GM23248 (cell line): Measurements from ENCODE around the gene NCAM1.

Experiments
- EZH2 ChIP-seq: fragments of 200-600 bp; sonication (generic); IDR thresholded peaks from 2 replicates; pipeline ENCODE4 v1.6.1; 2018; ENCODE audit warnings: antibody characterized with exemption, mild to moderate bottlenecking; ENCODE audit not compliant: insufficient read depth, poor library complexity, severe bottlenecking
- EZH2phosphoT487 ChIP-seq: fragments of 200-600 bp; sonication (generic); IDR thresholded peaks from 2 replicates; pipeline ENCODE4 v1.6.1; 2018; ENCODE audit warnings: antibody characterized with exemption, moderate library complexity, mild to moderate bottlenecking, low read depth; ENCODE audit not compliant: insufficient read depth

GRCh38 chr11:113168354-113169342 lies 207.4 kb downstream of the NCAM1 start:
- TF ChIP-seq EZH2 (no peak), EZH2phosphoT487 (no peak)
